GM19467 (cell line): ENCODE measurements around the gene PABPC1L.

Experiments used
- ATAC-seq: cut with Tn5 transposase; IDR thresholded peaks from one replicate; pipeline ENCODE4 v1.9.1; 2021; ENCODE audit warnings: mild to moderate bottlenecking, moderate library complexity; ENCODE audit not compliant: unreplicated experiment

Gene PABPC1L

GRCh38 chr20:44942264-44942973, 32.6 kb downstream of the PABPC1L start:
- ATAC-seq = no peak

GRCh38 chr20:44943828-44944227, 34.0 kb downstream of the PABPC1L start:
- ATAC-seq = no peak

- ATAC-seq = no peak
Measured at GRCh38 chr20:44945261-44945660, 35.4 kb downstream of the PABPC1L start.

- ATAC-seq = no peak
Measured at GRCh38 chr20:44946271-44946852, 36.5 kb downstream of the PABPC1L start.

- no peak for ATAC-seq
Measured at GRCh38 chr20:44948107-44948506, 38.2 kb downstream of the PABPC1L start.

- no peak for ATAC-seq
Measured at GRCh38 chr20:44948513-44948912, 38.7 kb downstream of the PABPC1L start.

GRCh38 chr20:44950368-44950767, 40.5 kb downstream of the PABPC1L start:
- ATAC-seq = no peak

- ATAC-seq = no peak
Measured at GRCh38 chr20:44952731-44953130, 42.9 kb downstream of the PABPC1L start.

- no peak for ATAC-seq
Measured at GRCh38 chr20:44954211-44954610, 44.4 kb downstream of the PABPC1L start.

- no peak for ATAC-seq
Measured at GRCh38 chr20:44955270-44955669, 45.4 kb downstream of the PABPC1L start.

- ATAC-seq = no peak
Measured at GRCh38 chr20:44956410-44956809, 46.5 kb downstream of the PABPC1L start.

GRCh38 chr20:44958276-44958675, 48.4 kb downstream of the PABPC1L start:
- ATAC-seq = no peak

- no peak for ATAC-seq
Measured at GRCh38 chr20:44959082-44959637, 49.3 kb downstream of the PABPC1L start.

- ATAC-seq = no peak
Measured at GRCh38 chr20:44959638-44960102, 49.8 kb downstream of the PABPC1L start.

GRCh38 chr20:44960103-44960852, 50.4 kb downstream of the PABPC1L start, which contains the start of gene TOMM34:
Gene TOMM34 (minus strand): TSS chr20:44960397. CDS start chr20:44960333, 64 bp downstream.
- peak; percentile 75 for ATAC-seq

GRCh38 chr20:44961011-44961869, 51.4 kb downstream of the PABPC1L start:
- no peak for ATAC-seq

- ATAC-seq = no peak
Measured at GRCh38 chr20:44961870-44962267, 52.0 kb downstream of the PABPC1L start.

- no peak for ATAC-seq
Measured at GRCh38 chr20:44962483-44962882, 52.6 kb downstream of the PABPC1L start.

- ATAC-seq = no peak
Measured at GRCh38 chr20:44963325-44964215, 53.7 kb downstream of the PABPC1L start.

- ATAC-seq = no peak
Measured at GRCh38 chr20:44965651-44966029, 55.8 kb downstream of the PABPC1L start.
